Measurements from ENCODE around the gene BARD1. TPM values are rescaled to one million over a fixed set of nuclear protein-coding genes. Genes with fewer than 3 reads are reported as not detected.

The BARD1 gene
- total and polyA plus RNA-seq, 2 of the 8 experiments (the other 6 are each of a cell fraction or from before 2014, with no cell fraction given) = 11.1 to 29.8 TPM

- Histone ChIP-seq H3K56ac (replicated peaks; ENCODE audit: insufficient read length, low read depth, low read length) (no peak overlapping the region), H3K4me2 (ENCODE audit: insufficient read depth in 1 of 2, low read depth in 2 of 2, low read length in 2 of 2) (no peak overlapping the region), H4K20me1 (replicated peaks in 1 of 2; ENCODE audit: control insufficient read depth in 1 of 2, insufficient read depth in 2 of 2, low read length in 2 of 2) (peaks cover 0 to 1% of the 10 kb centered on the region in 2 experiments), H3K4me1 (replicated peaks in 1 of 4; ENCODE audit: control insufficient read depth in 3 of 4, insufficient read depth in 4 of 4, low read length in 3 of 4) (no peaks in the 10 kb centered on the region), H3K14ac (ENCODE audit: insufficient read length) (no peak overlapping the region), H2AK5ac (ENCODE audit: low read depth, low read length) (no peak overlapping the region), H3K79me1 (ENCODE audit: low read depth, low read length) (no peaks in the 10 kb centered on the region), H2BK5ac (ENCODE audit: low read depth, low read length) (no peak overlapping the region), H4K8ac (ENCODE audit: extremely low read depth, insufficient read depth, low read length) (no peak overlapping the region), H3K9ac (replicated peaks in 1 of 4; ENCODE audit: extremely low read depth in 1 of 4, low read depth in 3 of 4, low read length in 3 of 4) (no peak overlapping the region), H3K27ac (ENCODE audit: low read depth, low read length) (no peak overlapping the region), H2BK20ac (ENCODE audit: low read length) (no peak overlapping the region), H3K27me3 (replicated peaks in 1 of 4; ENCODE audit: control insufficient read depth in 3 of 4, extremely low read depth in 1 of 4, insufficient read depth in 3 of 4, low read length in 3 of 4) (no peaks in the 10 kb centered on the region), H3K4ac (replicated peaks; ENCODE audit: insufficient read length, low read depth, low read length) (no peak overlapping the region), H3K23me2 (ENCODE audit: low read depth, low read length) (no peaks in the 10 kb centered on the region), H4K91ac (replicated peaks; ENCODE audit: insufficient read length, low read length) (no peak overlapping the region), H3K23ac (ENCODE audit: insufficient read length) (no peak overlapping the region), H2AFZ (ENCODE audit: low read length) (no peak overlapping the region), H2BK120ac (replicated peaks; ENCODE audit: low read depth, low read length) (no peak overlapping the region), H3K4me3 (ENCODE audit: extremely low read depth in 1 of 4, insufficient read depth in 2 of 4, low read depth in 3 of 4, low read length in 4 of 4) (no peak overlapping the region), H3K9me3 (ENCODE audit: insufficient read depth in 2 of 2, low read depth in 1 of 2, low read length in 1 of 2) (no peaks in the 10 kb centered on the region), H4K5ac (ENCODE audit: insufficient read length, low read depth, low read length) (no peak overlapping the region), H3K36me3 (ENCODE audit: control insufficient read depth in 2 of 4, insufficient read depth in 4 of 4, low read length in 3 of 4) (peaks cover 0 to 27% (median 4%) of the 10 kb centered on the region in 4 experiments; a peak in 4 of 8 replicates), H3K18ac (ENCODE audit: extremely low read depth, low read length) (no peak overlapping the region), H3K79me2 (ENCODE audit: control insufficient read depth in 1 of 2, insufficient read depth in 2 of 2, low read length in 2 of 2) (peaks cover 0 to 3% of the 10 kb centered on the region in 2 experiments; a peak in 2 of 4 replicates), H2BK12ac (ENCODE audit: low read depth, low read length) (no peak overlapping the region), H2BK15ac (ENCODE audit: low read length) (no peak overlapping the region)
- ChIA-PET POLR2A (ENCODE audit: partially characterized antibody) (no interaction called here), CTCF (ENCODE audit: partially characterized antibody) (no interaction called here)
- no peak for TF ChIP-seq CBX8 (IDR thresholded peaks at IDR 0.05; ENCODE audit: borderline replicate concordance, low read depth, low read length)
- TF ChIP-seq SIRT6 (IDR thresholded peaks at IDR 0.05; ENCODE audit: low read length) = no peak
- TF ChIP-seq FOSL1 (IDR thresholded peaks at IDR 0.05; ENCODE audit: insufficient read depth, low read depth, low read length) = no peak
- no peak for TF ChIP-seq CTBP2 (IDR thresholded peaks at IDR 0.05; ENCODE audit: borderline replicate concordance, insufficient read depth, insufficient read length, low read length)
- TF ChIP-seq BACH1 (IDR thresholded peaks at IDR 0.05; ENCODE audit: low read length) = no peak
- TF ChIP-seq POLR2AphosphoS5 (IDR thresholded peaks at IDR 0.05; ENCODE audit: low read depth, low read length) = no peak
- no peak for TF ChIP-seq GABPA (IDR thresholded peaks at IDR 0.05; ENCODE audit: borderline replicate concordance, insufficient read depth, low read length)
- no peak for TF ChIP-seq NANOG (IDR thresholded peaks at IDR 0.05; ENCODE audit: insufficient read depth, low read depth, low read length, poor library complexity, severe bottlenecking)
- TF ChIP-seq CTCF (IDR thresholded peaks at IDR 0.05; ENCODE audit: control extremely low read depth in 1 of 3, insufficient read depth in 1 of 3, low read depth in 1 of 3, low read length in 3 of 3) = no peak
- no peak for TF ChIP-seq TAF1 (IDR thresholded peaks at IDR 0.05; ENCODE audit: low read depth, low read length)
- no peak for TF ChIP-seq TCF12 (IDR thresholded peaks at IDR 0.05; ENCODE audit: low read depth, low read length)
- FAIRE-seq (no peak), DNase-seq (ENCODE audit: low read depth in 1 of 2, low spot score in 2 of 2) (no peak)
- 96% methylated on average over 1 of the region's 1 CpG; no CpG with 5 or more reads in 1 of the 2 experiments for WGBS, 2 experiments (ENCODE audit: extremely low coverage in 1 of 2, insufficient coverage in 1 of 2, insufficient read length in 1 of 2, insufficient replicate concordance in 2 of 2, low coverage in 1 of 2, low lambda C conversion rate in 2 of 2, missing lambda C conversion rate in 1 of 2)
These were observed 67.4 kb downstream of the BARD1 start for GRCh38 chr2:214742119-214742518.
